CD4-positive, alpha-beta T cell treated with Interferon gamma for 1 hour (primary cell): ENCODE measurements around the gene FARS2.

Source experiments
- DNase-seq: peaks from one replicate; pipeline ENCODE4 v3.0.0-alpha.2; 2020

The FARS2 gene

DNA sequence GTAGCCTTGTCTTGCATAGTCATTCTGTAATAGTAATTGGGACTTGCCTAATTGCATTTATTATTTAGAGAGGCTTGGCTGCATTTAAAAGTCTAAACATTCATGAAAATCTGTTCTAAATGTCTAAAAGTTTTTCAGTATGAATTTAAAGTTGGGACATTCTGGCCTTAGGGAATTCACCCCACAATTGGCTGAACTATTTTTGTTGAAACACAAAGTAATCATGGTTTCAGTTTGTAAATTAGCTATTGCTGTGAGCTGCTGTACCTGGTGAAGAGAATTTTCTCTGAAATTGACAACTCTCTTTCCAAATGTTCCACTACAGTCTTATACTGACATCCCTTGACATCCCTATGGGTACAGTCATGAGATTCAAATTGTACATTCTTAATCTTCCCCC lies 253.0 kb downstream of the FARS2 start:
- no peak for DNase-seq

DNA sequence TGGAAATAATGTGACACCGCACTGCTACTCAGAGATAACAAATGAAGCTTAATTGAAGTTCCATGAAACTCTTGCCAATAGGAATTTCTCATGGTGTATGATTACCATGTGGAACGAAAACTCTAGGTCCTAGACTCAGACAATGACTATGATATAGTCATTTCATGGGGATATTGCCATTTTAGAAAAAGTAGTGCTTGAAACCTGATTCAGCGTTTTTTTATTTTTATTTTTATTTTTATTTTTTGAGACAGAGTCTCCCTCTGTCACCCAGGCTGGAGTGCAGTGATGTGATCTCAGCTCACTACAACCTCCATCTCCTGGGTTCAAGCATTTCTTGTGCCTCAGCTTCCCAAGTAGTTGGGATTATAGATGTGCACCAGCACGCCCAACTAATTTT lies 253.9 kb downstream of the FARS2 start:
- no peak for DNase-seq

DNA sequence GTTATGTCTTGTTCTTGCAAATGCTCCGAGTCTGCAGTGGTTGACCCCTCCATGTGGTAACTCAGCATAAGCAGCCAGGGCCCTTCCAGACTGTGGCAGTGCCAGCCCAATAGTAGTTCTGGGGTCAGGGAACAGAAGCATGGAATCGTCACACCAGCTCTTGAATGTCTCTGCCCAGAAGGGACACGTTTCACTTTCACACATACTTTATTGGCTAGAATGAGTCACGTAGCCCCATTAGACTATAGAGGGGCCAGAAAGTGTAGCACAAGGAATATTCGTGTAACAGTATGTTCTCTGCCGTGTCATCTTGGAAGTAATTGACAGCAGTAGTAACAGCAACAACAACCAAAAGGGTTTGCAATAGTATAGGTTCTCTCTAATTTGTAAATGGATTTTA lies 254.7 kb downstream of the FARS2 start:
- DNase-seq: no peak

DNA sequence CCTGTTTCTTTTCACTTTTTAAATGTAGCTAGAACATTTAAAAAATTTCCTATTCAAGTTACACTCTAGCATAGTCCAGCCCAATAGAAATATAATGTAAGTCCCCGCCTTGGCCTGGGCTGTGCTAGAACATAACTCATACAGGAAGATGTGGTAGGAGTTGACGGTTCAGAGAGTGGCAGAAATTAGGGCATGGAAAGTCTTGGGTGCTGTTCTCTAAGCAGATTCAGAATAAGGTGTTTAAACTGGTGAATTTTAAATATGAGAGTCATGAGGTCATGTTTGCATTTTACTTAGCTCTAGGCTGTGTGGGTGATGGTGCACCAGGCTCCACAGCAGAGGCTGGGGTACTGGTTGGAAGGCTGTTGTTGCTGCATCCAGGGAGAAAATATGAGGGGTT lies 256.5 kb downstream of the FARS2 start:
- DNase-seq: no peak

DNA sequence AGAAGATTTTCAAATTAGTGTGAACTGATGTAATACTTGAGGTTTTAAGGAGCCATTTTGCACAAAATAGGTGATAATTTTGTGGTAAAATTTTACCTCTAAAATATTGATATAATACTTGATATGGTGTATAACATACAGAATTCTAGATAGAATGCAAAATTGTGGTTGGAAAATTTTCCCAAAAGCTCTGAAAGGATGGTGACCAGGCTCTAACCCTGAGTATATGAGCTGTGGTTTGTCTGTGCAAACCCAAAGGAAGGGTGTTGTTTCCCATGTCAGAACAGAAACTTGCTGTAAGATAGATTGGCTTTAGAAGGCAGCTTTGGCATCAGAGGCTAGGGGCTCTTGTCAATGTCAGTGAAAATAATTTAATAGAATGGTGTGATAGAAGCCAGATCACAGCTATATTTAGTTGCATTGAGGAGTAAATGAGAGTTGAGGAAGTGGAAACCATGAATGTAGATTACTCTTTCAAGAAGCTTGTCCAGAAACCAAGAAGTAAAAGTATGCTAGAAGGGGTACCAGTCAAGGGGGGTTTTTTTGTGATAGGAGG lies 257.7 kb downstream of the FARS2 start:
- no peak for DNase-seq

DNA sequence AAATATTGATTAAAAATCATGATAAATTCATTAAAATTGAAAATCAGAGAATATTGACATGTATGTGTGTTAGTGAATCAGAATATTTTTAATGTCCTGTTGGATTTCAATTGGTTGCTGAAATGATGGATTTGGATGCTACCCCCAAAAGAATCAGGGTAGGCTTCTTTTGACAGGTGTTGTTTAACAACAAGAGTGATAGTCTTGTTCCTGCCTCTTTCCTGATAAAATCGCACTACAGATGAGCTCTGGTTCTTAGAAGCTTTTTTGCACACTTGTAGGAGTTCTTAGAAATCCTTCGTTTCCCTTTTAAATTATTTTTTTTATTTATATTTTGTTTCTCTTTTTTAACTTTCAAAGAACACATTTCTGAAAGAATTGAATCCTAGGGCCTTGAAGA lies 259.5 kb downstream of the FARS2 start:
- DNase-seq: no peak

DNA sequence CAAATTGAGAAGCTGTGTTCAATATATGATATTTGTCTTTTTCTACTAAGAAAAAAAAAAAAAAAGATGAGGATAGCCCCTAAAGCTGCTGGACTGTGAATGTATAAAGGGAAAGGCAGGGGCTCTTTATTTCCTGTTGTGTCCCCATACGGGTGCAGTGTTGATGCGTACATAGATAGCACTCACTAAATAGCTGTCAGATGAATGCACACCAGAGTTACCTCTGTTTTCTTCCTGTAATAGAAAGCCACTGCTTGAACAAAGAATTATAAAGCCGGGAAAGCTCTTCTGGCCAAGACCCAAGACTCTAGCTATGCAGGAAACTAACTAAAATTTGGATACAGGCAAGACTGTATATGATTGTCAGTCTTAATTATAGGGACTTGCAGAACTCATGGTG lies 260.0 kb downstream of the FARS2 start:
- no peak for DNase-seq

DNA sequence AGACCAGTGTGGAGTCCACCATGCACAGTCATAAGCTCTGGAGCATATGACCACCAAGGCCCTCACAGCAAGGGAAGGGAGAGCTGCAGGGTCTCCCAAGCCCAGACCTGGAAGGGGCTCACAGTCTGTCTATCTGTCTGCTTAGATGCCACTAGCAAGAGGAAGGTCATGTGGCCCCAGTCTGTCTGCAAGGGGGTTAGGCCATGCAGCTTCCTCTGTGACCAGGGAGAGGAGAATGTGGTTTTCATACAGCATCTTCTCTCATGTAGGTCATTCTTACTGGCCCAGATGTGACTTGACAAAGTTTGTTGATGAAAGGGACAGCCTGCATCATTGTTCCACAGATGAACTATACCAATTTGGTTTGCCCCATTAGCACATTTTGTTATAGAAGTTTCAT lies 260.8 kb downstream of the FARS2 start:
- no peak for DNase-seq

DNA sequence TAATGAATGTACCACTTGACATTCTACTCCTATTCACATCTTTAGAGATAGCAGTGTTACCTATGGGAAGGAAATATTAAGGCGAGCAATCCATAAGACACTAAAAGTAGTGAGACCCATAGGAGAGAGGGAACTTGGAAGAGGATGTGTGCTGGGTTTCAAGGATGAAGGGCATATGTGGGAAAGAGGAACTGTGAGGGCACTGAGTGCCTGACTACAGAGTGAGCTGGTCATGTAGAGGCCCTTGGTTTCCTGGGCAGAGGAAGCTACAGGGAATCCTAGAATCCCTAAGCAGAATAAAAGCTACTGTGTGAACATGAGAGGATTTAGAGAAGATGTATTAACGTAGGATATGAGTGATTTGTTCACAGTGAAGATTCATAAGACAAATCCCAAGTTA lies 262.8 kb downstream of the FARS2 start:
- no peak for DNase-seq

DNA sequence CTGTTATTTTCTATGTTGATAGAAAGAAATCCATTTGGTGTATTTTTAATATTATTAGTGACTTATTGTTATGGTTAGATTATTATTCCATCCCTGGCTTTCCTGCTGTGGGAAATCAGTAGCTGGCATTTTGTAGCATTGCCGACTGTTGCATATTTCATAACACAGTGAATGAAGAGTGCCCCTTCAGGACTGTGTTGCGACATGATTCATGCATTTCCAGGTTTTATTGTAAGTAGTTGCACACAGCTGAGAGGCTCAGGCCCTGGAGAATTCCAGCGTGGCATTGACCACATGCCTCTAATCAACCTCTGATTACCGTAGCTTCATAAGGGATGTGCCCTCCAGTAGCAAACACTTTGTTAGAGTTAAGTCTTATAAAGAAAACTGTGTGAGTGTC lies 263.9 kb downstream of the FARS2 start:
- DNase-seq: no peak

DNA sequence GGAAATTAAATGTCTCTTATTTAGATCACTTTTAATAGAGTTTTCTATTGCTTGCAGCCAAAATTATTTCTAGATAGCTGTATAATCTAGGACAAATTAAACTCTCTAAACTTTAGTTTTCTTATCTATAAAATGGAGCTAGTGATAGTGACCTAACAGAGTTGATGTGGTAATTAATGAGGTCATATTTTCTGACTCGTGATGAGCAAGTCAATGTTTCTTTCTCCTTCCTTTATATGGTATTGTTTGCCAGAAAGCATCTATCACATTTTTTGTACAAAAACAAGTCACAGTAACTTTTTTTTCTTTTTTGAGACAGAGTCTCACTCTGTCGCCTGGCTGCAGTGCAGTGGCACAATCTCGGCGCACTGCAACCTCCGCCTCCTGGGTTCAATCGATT lies 267.7 kb downstream of the FARS2 start:
- no peak for DNase-seq

DNA sequence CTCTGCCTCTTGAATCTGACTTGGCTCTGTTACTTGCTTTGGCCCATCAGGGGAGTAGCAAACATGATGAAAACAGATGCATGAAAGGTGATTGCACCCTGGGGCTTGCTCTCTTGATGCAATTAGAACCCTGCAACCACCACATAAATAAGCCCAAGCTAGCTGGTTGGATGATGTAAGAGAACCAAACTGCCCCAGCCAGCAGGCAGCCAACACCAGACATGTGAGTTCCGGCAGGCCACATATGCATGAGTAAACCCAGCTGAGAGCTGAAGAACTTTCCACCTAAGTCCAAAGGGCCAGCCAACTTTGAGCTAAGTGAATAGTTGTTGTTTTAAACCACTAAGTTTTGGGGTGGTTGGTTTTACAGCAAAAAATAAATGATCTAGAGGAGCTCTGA lies 268.4 kb downstream of the FARS2 start:
- no peak for DNase-seq

DNA sequence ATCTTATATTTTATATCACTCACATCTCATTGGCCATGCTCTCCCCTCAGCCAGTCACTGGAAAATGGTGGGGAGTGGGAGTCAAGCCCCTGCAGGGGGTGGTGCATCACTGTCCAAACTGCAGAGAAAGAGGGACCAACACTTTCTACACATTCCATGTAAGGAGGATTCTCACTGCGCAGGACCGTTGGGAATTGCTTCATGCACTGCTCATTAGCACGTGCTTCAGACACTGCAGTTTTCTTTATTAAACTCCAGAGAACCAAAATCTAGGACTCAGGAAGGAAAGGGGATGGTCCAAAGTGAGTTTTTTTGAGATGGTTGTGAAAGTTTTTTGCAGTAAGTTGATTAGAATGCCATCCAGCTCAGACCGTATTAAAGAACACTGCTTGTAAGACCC lies 269.8 kb downstream of the FARS2 start:
- DNase-seq: no peak

DNA sequence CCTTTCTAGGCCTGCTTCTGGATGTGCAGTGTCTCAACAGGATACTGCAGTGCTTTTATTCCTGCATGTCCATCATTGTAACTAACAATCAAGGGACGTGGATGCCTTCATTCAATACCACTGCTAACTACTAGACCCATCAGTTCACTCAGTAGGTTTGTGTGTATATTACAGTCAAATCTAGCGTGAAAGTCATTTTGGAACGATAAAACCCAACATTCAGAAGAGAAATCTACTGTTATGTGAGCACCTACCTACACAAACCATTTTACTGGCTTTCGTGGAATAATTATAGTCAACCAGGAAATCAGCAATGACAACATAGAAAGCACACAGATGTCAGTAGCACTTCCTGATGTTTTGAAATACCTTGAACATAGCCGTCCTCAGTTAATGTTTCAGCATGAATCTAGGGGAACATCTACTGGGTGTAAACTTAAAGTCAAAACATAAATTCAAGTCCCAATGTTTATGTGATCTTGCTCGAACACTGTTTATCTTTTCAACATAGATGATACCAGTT lies 270.6 kb downstream of the FARS2 start:
- no peak for DNase-seq

DNA sequence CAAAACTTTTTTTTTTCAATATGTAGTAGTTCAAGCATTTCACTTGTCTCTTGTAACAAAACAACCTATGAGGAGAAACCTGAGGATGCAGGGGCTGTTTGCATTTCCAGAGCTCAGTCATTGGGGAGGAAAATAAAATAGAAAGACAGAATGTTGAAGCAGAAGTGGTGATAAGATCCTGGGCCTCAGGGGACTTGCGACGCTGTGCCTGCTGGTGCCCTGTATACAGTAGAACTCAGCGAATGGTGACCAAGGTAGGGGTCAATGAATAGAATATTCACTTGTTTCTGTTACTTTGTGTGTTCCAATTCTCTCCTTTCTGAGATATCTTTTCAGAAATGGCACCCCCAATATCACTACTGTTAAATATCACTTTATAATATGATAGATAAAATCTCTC lies 271.6 kb downstream of the FARS2 start:
- DNase-seq: no peak

DNA sequence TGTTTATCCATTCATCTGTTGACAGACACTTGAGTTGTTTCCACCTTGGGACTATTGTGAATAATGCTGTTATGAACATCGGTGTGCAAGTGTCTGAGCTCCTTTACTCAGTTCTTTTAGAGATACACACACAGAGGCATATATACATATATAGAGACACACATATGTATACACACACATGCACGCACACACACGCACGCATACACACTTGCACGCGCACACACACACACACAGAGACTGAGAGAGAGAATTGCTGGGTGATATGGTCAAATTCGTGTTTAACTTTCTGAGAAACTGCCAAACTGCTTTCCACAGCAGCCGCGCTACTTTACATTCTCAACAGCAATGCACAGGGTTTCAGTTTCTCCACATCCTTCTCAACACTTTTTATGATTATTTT lies 273.3 kb downstream of the FARS2 start:
- DNase-seq: no peak

DNA sequence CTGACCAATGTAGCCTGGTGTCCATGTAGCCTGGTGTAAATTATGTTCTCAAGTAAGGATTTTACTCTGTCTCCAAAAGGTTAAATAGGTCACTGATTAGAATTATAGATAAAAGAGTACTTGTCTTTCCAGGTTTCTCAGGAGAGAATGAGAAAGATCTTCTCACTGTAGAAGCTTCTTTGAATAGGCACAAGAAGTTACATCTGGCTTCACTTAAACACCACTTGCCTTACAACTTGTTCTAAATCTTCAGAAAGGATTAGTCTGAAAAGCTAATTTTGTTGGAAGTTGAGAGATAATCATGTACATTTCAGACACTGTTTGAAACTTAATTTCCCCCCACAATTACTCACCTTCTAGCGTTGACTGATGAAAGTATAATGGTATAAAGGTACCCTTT lies 275.3 kb downstream of the FARS2 start:
- DNase-seq: no peak

DNA sequence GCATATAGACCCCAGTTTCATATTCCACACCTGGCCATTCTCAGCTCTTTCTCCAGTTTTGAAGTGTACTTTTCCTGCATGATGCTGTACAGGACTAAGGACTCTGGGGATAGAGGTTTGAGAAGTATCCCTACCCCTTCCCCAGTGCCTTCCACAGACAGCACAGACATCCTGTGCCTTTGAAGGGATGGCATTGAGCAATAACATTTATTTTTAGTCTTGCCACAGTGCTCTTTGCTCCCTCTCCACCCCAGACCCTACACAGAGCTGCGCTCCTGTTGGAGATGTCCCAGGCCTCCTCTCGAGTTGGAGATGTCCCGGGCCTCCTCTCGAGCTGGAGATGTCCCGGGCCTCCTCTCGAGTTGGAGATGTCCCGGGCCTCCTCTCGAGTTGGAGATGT lies 275.8 kb downstream of the FARS2 start:
- no peak for DNase-seq

DNA sequence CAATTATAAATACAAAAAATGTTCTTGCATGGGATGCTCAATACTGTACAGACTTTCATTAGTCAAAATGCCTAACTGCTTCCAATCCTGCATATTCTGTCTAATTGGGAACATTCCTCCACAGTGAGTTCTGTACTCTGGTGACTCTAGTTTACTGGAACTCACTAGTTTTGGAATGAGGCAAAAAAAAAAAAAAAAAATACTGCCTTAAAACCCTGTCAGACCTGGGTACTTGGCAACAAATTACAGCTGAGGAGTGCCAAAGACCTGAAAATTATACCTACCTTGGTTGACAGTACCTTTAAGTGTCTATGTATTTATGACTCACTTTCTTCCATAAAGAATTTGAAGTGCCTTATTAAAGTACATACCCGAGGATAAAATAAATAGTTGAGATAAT lies 276.7 kb downstream of the FARS2 start:
- DNase-seq: no peak

DNA sequence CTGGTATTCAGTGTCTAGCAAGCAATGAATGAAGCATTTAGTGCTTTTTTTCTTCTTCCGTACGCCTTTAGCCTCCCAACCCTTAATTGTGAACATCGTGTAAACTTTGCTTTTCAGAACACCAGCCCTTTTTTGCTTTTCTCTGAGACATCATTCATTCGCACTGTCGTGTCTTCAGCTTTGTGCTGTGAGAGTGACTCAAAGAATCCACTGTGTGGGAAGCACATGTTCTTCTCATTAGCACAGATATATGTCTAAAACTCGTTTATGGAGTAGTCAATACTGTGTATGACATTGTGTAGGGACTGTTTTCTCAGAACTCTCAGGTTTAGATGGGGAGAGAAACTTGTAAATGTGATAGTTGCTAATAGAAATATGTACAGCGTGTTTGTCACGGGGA lies 279.1 kb downstream of the FARS2 start:
- no peak for DNase-seq

DNA sequence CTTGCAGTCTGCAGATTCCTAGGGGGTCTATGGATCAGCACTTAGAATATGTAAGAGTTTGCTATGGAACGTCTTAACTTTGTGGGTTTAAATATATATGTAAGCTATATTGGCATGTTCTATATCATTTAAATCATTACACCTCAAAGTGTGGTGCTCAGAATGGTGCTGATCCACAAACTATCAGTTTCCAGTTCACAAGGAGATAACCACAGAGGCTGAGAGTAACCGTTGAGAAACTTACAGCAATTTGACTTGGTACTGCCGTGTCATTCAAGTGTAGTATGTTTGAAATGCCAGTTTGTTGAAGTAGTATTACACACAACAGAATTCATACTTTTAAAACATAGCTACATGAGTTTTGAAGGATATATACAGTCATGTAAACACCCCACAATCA lies 279.7 kb downstream of the FARS2 start:
- DNase-seq: no peak

DNA sequence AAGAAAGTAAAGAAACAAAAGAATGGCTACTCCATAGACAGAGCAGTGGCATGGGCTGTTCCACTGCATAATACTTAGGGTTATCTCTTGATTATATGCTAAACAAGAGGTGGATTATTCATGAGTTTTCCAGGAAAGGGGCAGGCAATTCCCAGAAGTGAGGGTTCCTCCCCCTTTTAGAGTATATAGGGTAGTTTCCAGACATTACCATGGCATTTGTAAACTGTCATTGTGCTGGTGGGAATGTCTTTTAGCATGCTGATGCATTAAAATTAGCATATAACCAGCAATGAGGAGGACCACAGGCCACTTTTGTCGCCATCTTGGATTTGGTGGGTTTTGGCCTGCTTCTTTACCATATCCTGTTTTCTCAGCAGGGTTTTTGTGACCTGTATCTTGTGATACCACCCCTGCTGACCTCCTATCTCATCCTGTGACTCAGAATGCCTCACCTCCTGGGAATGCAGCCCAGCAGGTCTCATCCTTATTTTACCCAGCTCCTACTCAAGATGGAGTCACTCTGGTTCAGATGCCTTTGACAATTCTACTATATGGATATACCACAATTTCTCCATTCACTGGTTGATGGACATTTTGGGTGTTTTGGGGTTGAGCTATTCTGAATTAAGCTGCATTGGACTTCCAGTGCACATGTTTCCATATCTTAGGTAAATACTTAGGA lies 280.6 kb downstream of the FARS2 start:
- no peak for DNase-seq

DNA sequence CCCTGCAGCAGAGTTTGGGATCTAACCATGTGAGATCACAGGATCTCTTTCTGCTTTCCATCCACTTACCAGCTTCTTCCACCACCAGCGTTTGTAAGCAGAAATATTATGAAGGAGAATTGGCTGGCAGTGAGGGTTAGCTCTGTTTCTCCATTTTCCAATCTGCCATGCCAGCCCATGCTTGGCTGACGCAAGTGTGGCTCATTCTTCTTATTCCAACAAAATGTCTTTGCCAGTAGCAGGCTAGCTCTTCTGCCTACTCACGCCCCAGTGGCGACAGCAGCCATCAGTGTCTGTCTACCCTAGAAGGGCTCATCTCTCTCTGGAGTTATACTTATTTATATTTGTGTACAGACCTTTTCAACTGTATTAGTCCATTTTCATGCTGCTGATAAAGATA lies 286.2 kb downstream of the FARS2 start:
- no peak for DNase-seq

DNA sequence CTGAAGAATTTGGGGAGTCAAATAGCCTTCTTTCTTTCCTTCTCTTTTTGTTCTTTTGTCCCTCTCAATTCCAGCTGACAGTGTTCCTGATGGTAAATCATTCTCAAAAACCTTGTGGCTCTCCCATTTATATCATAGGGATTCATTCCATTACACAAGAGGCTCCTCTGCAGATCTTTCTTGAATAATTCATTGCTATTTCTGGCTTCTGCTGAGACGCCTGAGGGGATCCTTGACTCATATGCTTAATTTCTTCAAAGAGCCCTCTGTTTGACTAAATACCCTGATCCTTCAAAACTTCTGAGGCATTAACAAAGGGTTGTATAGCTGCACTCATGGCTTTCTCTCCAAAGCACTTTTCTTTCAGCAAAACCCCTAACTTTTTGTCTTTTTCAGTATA lies 289.3 kb downstream of the FARS2 start:
- no peak for DNase-seq

DNA sequence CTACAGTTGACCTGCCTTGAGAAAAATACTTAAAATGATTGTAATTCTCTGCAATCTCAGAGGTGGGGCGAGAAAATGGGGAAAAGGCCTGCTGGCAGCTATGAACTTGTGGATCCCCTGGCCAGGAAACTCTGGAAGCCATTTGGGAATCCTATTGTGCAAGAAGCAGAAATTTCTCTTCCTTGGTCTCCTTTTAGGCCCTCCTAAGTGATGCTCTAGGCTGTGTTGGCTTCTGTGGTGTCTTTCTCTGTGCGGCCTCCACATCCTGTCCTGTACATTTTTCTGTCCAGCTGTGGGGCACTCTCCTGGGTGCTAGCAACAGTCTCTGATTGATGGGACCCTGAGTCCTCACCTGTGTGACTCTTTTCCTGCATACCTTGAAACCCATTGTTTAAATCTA lies 290.9 kb downstream of the FARS2 start:
- no peak for DNase-seq
